Keratinocyte (primary cell): ENCODE data around the gene SPSB2. TPM values are rescaled to one million over a fixed set of nuclear protein-coding genes. Genes with fewer than 3 reads are reported as not detected.

Experiments
- DNase-seq: peaks from one replicate; pipeline ENCODE4 v3.0.0-alpha.2; 2011; ENCODE audit warnings: low read depth, missing footprints, low spot score
- FAIRE-seq: peaks from 2 replicates; lab custom pipeline; 2011; peaks lifted over from hg19 to GRCh38; lab: Jason Lieb, UNC
- H2AFZ ChIP-seq: 2 replicates; pipeline ENCODE4 v1.6.0; 2012; ENCODE audit warnings: low read length, control low read depth, inconsistent platforms; ENCODE audit not compliant: control insufficient read depth
- H3K27ac ChIP-seq: 2 replicates; pipeline ENCODE4 v1.5.1; 2011; ENCODE audit warnings: low read length; ENCODE audit not compliant: control insufficient read depth, insufficient read depth
- H3K27me3 ChIP-seq: 3 replicates; pipeline ENCODE4 v1.6.0; 2011; ENCODE audit warnings: low read length; ENCODE audit not compliant: control insufficient read depth, insufficient read depth; ENCODE audit errors: extremely low read depth
- H3K36me3 ChIP-seq, 2 experiments: 2 replicates in 1 of 2; 3 replicates in 1 of 2; pipeline ENCODE4 v1.5.1; 2011; ENCODE audit warnings: low read length in 2 of 2, mild to moderate bottlenecking in 1 of 2; ENCODE audit not compliant: control insufficient read depth in 2 of 2, insufficient read depth in 2 of 2; ENCODE audit errors: extremely low read depth in 1 of 2
- H3K4me1 ChIP-seq: 3 replicates; pipeline ENCODE4 v1.5.1; 2011; ENCODE audit warnings: low read length; ENCODE audit not compliant: control insufficient read depth, insufficient read depth; ENCODE audit errors: extremely low read depth
- H3K4me2 ChIP-seq: 3 replicates; pipeline ENCODE4 v1.6.0; 2011; ENCODE audit warnings: low read depth, low read length; ENCODE audit not compliant: control insufficient read depth, insufficient read depth; ENCODE audit errors: extremely low read depth
- H3K4me3 ChIP-seq, 3 experiments: fragments of 200-600 bp in 1 of 3; sonication (generic) in 1 of 3; 2 replicates in 2 of 3; 3 replicates in 1 of 3; pipeline ENCODE4 v1.5.1; 2011 to 2016; ENCODE audit warnings: low read length in 3 of 3, mild to moderate bottlenecking in 3 of 3, control low read depth in 2 of 3, inconsistent platforms in 1 of 3, low read depth in 1 of 3, mixed read lengths in 1 of 3, mixed run types in 1 of 3, moderate library complexity in 1 of 3; ENCODE audit not compliant: control insufficient read depth in 2 of 3, insufficient read depth in 2 of 3; ENCODE audit errors: extremely low read depth in 1 of 3
- H3K79me2 ChIP-seq: 2 replicates; pipeline ENCODE4 v1.6.0; 2012; ENCODE audit warnings: low read length; ENCODE audit not compliant: control insufficient read depth, insufficient read depth
- H3K9ac ChIP-seq: 3 replicates; pipeline ENCODE4 v1.6.0; 2011; ENCODE audit warnings: low read length; ENCODE audit not compliant: control insufficient read depth, insufficient read depth; ENCODE audit errors: extremely low read depth
- H3K9me1 ChIP-seq: 3 replicates; pipeline ENCODE4 v1.6.0; 2011; ENCODE audit warnings: low read length; ENCODE audit not compliant: control insufficient read depth, insufficient read depth; ENCODE audit errors: extremely low read depth
- H3K9me3 ChIP-seq: 2 replicates; pipeline ENCODE4 v1.5.1; 2012; ENCODE audit warnings: low read depth, low read length; ENCODE audit not compliant: control insufficient read depth
- H4K20me1 ChIP-seq: 3 replicates; pipeline ENCODE4 v1.6.0; 2011; ENCODE audit warnings: low read length; ENCODE audit not compliant: control insufficient read depth, insufficient read depth; ENCODE audit errors: extremely low read depth
- CTCF ChIP-seq, 3 experiments: IDR thresholded peaks in 1 of 3; conservative IDR thresholded peaks in 1 of 3; optimal IDR thresholded peaks in 1 of 3; 2 replicates in 2 of 3; 3 replicates in 1 of 3; pipeline versions ENCODE3 to v1.5.1; 2011; ENCODE audit warnings: low read length in 3 of 3, mild to moderate bottlenecking in 3 of 3, moderate library complexity in 2 of 3, control low read depth in 1 of 3, inconsistent platforms in 1 of 3; ENCODE audit not compliant: insufficient read depth in 2 of 3; ENCODE audit errors: extremely low read depth in 1 of 3
- EZH2 ChIP-seq: IDR thresholded peaks from one replicate; pipeline ENCODE4 v1.6.1; 2012; ENCODE audit warnings: inconsistent platforms, mild to moderate bottlenecking, low read length, moderate library complexity
- dilution Hi-C: fragments of 300-500 bp; cut with MboI; formaldehyde crosslinking; loops from one replicate; pipeline ENCODE4 v1.7.0; 2020; ENCODE audit warnings: low sequenced_read_pairs; ENCODE audit not compliant: extremely low pct_ligation_motif_present
- polyA plus RNA-seq, 5 experiments: library from polyadenylated mRNA; depleted of rRNA in 3 of 5; stranded (reverse) in 3 of 5; stranded (forward) in 1 of 5; unstranded in 1 of 5; fragments of >200 nt; gene quantifications; 1 replicate in 1 of 5; 2 replicates in 3 of 5; 3 replicates in 1 of 5; pipeline versions ENCODE4 v1.2.1 to v1.2.3, GENCODE V29; 2011 to 2012; ENCODE audit warnings: missing spikeins in 2 of 5, low read depth in 1 of 5, low replicate concordance in 1 of 5

The SPSB2 gene
- polyA plus RNA-seq, 1 donor (not counting 4 experiments of a cell fraction or from before 2014, with no cell fraction given), result 4.9 TPM

DNA sequence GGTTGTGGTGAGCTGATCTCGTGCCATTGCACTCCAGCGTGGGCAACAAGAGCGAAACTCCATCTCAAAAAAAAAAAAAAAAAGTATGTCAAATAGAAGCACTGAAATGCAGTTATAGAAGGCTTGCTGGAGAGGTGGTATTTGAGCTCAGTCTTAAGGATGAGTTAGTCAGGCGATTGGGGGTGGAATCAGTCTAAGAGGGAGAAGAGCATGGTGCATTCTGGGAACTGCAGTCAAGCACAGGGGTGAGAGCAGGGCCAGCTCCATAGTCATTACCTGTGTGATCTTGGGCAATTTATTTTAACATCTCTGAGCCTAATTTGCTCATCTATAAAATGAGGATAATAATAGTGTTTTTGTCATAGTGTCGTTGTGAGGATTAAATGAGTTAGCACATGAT lies 38.2 kb downstream of the SPSB2 start:
- H3K4me2 ChIP-seq, result no peak overlapping the region
- H3K9me1 ChIP-seq, result no peaks in the 10 kb centered on the region
- TF ChIP-seq CTCF (optimal IDR thresholded peaks at IDR 0.05 in 1 of 3, IDR thresholded peaks at IDR 0.05 in 1 of 3, conservative IDR thresholded peaks at IDR 0.05 in 1 of 3; ENCODE audit: extremely low read depth in 1 of 3, insufficient read depth in 2 of 3, low read length in 3 of 3), result no peak
- TF ChIP-seq EZH2, result no peak
- FAIRE-seq (no peak), DNase-seq (no peak)
- no peaks in the 10 kb centered on the region for H3K4me1 ChIP-seq
- no peak overlapping the region for H3K27ac ChIP-seq
- H4K20me1 ChIP-seq, result peaks cover 2% of the 10 kb centered on the region
- peaks cover 0 to 4% of the 10 kb centered on the region in 2 experiments for H3K36me3 ChIP-seq
- no peak overlapping the region for H3K4me3 ChIP-seq
- no peaks in the 10 kb centered on the region for H3K79me2 ChIP-seq
- H3K9ac ChIP-seq, result no peak overlapping the region
- dilution Hi-C loops, result no loop called here
- H3K9me3 ChIP-seq, result no peaks in the 10 kb centered on the region
- peaks cover 14% of the 10 kb centered on the region for H3K27me3 ChIP-seq
- H2AFZ ChIP-seq, result no peak overlapping the region

- Histone ChIP-seq H3K27me3 (peaks cover 20% of the 10 kb centered on the region), H3K4me2 (no peak overlapping the region), H2AFZ (no peak overlapping the region), H3K4me1 (no peaks in the 10 kb centered on the region), H3K9me3 (no peaks in the 10 kb centered on the region), H3K27ac (no peak overlapping the region), H3K4me3 (no peak overlapping the region), H3K9me1 (no peaks in the 10 kb centered on the region), H3K79me2 (no peaks in the 10 kb centered on the region), H3K9ac (no peak overlapping the region), H3K36me3 (peaks cover 0 to 3% of the 10 kb centered on the region in 2 experiments), H4K20me1 (peaks cover 2% of the 10 kb centered on the region)
- DNase-seq (no peak), FAIRE-seq (no peak)
- TF ChIP-seq CTCF (optimal IDR thresholded peaks at IDR 0.05 in 1 of 3, IDR thresholded peaks at IDR 0.05 in 1 of 3, conservative IDR thresholded peaks at IDR 0.05 in 1 of 3; ENCODE audit: extremely low read depth in 1 of 3, insufficient read depth in 2 of 3, low read length in 3 of 3) (no peak), EZH2 (no peak)
- dilution Hi-C loops, result no loop called here
Observed at GRCh38 chr12:6834254-6834653, 38.8 kb downstream of the SPSB2 start.
